H1 (cell line): Measurements from ENCODE around the gene CROCC2. TPM values are rescaled to one million over a fixed set of nuclear protein-coding genes. Genes with fewer than 3 reads are reported as not detected.

Source experiments
- ATF2 ChIP-seq: IDR thresholded peaks from 2 replicates; pipeline ENCODE4 v1.6.1; 2012; ENCODE audit warnings: low read length, inconsistent platforms
- KDM1A ChIP-seq: fragments of 200-600, 300-600 bp; sonication (generic); IDR thresholded peaks from 2 replicates; pipeline ENCODE4 v1.7.1; 2016; ENCODE audit warnings: mild to moderate bottlenecking, low read length, borderline replicate concordance
- YY1 ChIP-seq: IDR thresholded peaks from 2 replicates; pipeline ENCODE4 v1.6.1; 2011; ENCODE audit warnings: low read depth, mild to moderate bottlenecking, low read length
- polyA plus RNA-seq, 7 experiments: library from polyadenylated mRNA; depleted of rRNA in 3 of 7; stranded (reverse) in 5 of 7; unstranded in 2 of 7; fragments of >200 nt in 5 of 7; fragments of 200-250 nt in 2 of 7; gene quantifications; 1 replicate in 5 of 7; 2 replicates in 1 of 7; 4 replicates in 1 of 7; pipeline versions ENCODE4 v1.2.1 to v1.2.3, GENCODE V29; 2011 to 2013; ENCODE audit warnings: missing spikeins in 2 of 7, mixed read lengths in 2 of 7
- total RNA-seq: library from RNA; stranded (reverse); fragmentation: NEBNext Ultra II Directional; extraction: Animal tissue kit (Norgen Biotek cat#: 25700); gene quantifications from 2 replicates; pipeline ENCODE4 v1.2.1, GENCODE V29; 2021

Gene CROCC2
- total and polyA plus RNA-seq, 2 of the 8 experiments (the other 6 are each of a cell fraction or from before 2014, with no cell fraction given) = not detected

GRCh38 chr2:240949791-240950705, 43.9 kb downstream of the CROCC2 start (continued):
- TF ChIP-seq ATF2 (no peak), KDM1A (no peak), YY1 (no peak)
